Muscle of leg (tissue), 11 donors: ENCODE data around the gene FAM3C. TPM values are rescaled to one million over a fixed set of nuclear protein-coding genes. Genes with fewer than 3 reads are reported as not detected.
"Not testable (repeated sequence)": the region's sequence is repeated elsewhere in the genome, so short reads cannot be mapped to it uniquely, and the experiment has no call there.

Source experiments
- DNase-seq: peaks from one replicate; pipeline ENCODE4 v3.0.0; 2013
- H3K27ac ChIP-seq: one replicate; pipeline ENCODE4 v1.5.1; 2013; ENCODE audit warnings: mild to moderate bottlenecking, low read length, control low read depth
- H3K27me3 ChIP-seq: one replicate; pipeline ENCODE4 v1.6.1; 2013; ENCODE audit warnings: low read length; ENCODE audit not compliant: control insufficient read depth, insufficient read depth
- H3K36me3 ChIP-seq: one replicate; pipeline ENCODE4 v1.6.1; 2013; ENCODE audit warnings: low read length; ENCODE audit not compliant: control insufficient read depth, insufficient read depth
- H3K4me1 ChIP-seq: one replicate; pipeline ENCODE4 v1.6.1; 2013; ENCODE audit warnings: low read length; ENCODE audit not compliant: control insufficient read depth, insufficient read depth
- H3K4me3 ChIP-seq: one replicate; pipeline ENCODE4 v1.5.1; 2013; ENCODE audit warnings: low read length, control low read depth
- H3K9me3 ChIP-seq: replicated peaks from 2 replicates; pipeline ENCODE4 v1.6.1; 2013; ENCODE audit warnings: low read depth, low read length; ENCODE audit not compliant: control insufficient read depth
- WGBS: methylation state at CpG from one replicate; pipeline ENCODE4 v1.1.5; 2013; ENCODE audit warnings: missing lambda C conversion rate; ENCODE audit not compliant: insufficient coverage; 5-methylcytosine and 5-hydroxymethylcytosine counted together
- polyA plus RNA-seq, 8 donors: library from polyadenylated mRNA; unstranded; fragments of 120-200 nt; gene quantifications; one replicate each; pipeline versions ENCODE4 v1.2.1 to v1.2.3, GENCODE V29; 2013; ENCODE audit warnings: inconsistent platforms in 1 of 8, low replicate concordance in 1 of 8; ENCODE audit not compliant: insufficient read length in 8 of 8, insufficient read depth in 1 of 8
- total RNA-seq: library from RNA; stranded (reverse); fragments of 120-200 nt; gene quantifications from one replicate; pipeline ENCODE4 v1.2.4, GENCODE V29; 2013

The FAM3C gene
- total and polyA plus RNA-seq, 9 donors = 53.4 to 127 (median 88.6) TPM

DNA sequence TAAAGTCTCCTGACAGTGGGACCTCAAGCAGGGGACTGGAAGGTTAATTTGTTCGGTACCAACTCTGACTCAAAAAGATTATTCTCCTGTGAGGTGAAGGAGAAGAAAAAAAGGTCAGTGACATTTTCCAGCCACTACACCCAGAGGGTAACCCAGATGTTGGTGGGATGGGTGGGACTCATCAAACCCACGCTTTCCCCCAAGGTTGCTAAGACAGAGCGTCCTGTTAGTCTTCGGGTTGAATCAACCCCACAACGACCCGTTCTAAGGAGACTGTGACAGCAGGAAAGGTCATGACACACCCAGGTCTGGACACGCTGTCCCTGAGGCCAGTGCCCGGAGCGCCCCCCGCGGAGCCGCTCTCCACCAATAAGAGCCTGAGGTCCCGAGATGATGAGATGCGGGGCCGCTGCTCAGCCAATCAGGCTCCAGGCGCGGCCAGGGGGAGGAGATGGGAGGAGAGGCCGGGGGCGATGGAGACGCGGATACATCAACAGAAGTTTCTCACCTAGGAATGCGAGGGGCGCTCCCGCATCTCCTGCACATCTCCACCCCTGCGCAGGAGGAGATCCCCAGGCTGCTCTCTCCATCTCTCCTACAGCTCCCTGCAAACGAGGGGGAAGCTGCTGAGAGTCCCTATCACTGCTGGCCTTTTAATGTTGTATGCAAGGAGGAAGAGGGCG, 67.5 kb downstream of the FAM3C start, which contains the start of gene WNT16:
Gene WNT16, plus strand, starts transcription at position 493 of the 683 bp plus-strand sequence. CDS start 293 bp downstream, outside the sequence.
- Histone ChIP-seq H3K9me3 (no peaks in the 10 kb centered on the region), H3K27me3 (peaks cover 34% of the 10 kb centered on the region), H3K4me1 (peaks cover 20% of the 10 kb centered on the region), H3K27ac (no peak within 1 kb of the TSS), H3K36me3 (no peaks in the 10 kb centered on the region), H3K4me3 (peak within 1 kb of the TSS; percentile 37)
- DNase-seq = no peak
- 17% methylated on average over 11 of the region's 27 CpGs for WGBS

DNA sequence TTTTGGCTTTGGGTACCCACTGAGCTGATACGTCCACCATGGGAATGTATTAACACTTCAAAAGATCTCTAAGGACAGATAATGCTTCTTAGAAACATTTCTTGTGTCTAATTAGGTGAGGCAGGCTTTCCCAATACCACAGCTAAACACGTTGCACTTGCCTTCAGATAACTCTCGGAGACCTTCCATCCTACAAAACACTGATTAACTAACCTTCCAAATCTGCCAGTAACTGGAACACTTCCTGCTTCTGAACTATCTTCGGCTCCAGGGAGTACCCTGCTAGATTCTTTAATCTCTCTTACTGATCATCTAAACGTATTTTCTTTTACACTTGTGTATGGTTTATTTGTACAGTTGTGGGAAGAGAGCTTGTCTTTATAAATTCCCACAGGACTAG, 68.4 kb downstream of the FAM3C start:
- 72% methylated on average over 2 of the region's 5 CpGs for WGBS
- no peak for DNase-seq
- no peaks in the 10 kb centered on the region for H3K36me3 ChIP-seq
- peaks cover 20% of the 10 kb centered on the region for H3K4me1 ChIP-seq
- H3K4me3 ChIP-seq = no peak overlapping the region
- peaks cover 34% of the 10 kb centered on the region for H3K27me3 ChIP-seq
- H3K27ac ChIP-seq = no peak overlapping the region
- no peaks in the 10 kb centered on the region for H3K9me3 ChIP-seq

DNA sequence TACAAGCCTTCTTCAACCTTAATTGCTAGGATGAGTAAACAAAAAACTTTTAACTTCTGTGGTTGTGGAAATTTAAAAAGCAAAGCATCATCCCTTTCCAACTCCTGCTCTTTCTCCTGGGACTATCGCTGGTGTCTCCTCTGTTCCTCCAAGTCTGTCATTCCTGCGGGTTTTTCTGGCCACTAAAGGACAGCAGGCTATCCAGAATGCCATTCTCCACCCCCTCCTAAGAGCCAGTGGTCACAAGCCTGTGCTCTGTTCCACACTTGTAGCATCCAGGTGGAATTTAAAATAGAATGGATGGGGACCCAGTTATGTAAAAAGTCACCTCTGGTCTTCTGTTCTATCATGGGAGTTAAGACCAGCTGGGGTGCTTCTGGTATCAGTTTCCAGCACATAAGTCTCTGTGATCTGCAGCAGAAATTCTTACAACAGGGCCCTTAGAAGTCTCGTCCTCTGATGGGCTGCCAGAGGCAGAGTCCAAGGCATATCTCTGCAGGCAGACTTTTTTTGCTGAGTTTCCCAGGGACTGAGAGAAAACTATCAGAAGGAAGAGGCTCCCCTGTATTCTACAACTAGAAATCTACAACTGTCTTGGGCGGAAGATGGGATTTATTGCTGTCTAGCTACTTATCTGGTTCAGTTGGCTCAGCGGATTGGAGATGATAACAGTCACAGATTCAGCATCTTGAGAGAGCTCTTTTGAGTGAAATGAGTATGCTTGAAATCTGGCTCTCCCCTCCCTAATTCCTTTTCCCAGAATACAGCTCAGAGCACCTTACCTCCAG, 72.4 kb downstream of the FAM3C start:
- Histone ChIP-seq H3K36me3 (no peaks in the 10 kb centered on the region), H3K4me3 (no peak overlapping the region), H3K27me3 (peaks cover 12% of the 10 kb centered on the region), H3K27ac (no peak overlapping the region), H3K4me1 (peaks cover 1% of the 10 kb centered on the region), H3K9me3 (no peaks in the 10 kb centered on the region)
- WGBS = 22% methylated on average over 3 of the region's 5 CpGs
- DNase-seq = no peak

DNA sequence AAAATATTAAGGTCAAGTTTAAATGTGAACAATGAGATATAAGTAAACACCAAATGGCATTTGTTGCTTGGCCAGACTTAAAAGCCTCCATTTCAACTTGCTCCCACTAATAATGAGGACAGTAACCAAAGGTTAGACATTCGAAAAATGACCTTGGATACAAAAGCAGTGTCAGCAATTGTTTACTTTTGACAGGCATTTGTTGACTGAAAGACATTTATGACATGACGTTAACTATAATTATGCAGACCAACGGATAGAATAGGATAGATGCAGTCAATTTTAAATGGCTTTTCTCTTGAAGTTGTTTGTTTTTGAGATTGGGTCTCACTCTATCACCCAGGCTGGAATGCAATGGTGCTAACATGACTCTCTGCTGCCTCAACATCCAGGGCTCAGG, 73.6 kb downstream of the FAM3C start:
- Histone ChIP-seq H3K9me3 (no peaks in the 10 kb centered on the region), H3K27me3 (peaks cover 1% of the 10 kb centered on the region), H3K36me3 (no peaks in the 10 kb centered on the region), H3K4me1 (no peaks in the 10 kb centered on the region), H3K4me3 (no peak overlapping the region), H3K27ac (no peak overlapping the region)
- WGBS = 100% methylated on average over 1 of the region's 3 CpGs
- no peak for DNase-seq

DNA sequence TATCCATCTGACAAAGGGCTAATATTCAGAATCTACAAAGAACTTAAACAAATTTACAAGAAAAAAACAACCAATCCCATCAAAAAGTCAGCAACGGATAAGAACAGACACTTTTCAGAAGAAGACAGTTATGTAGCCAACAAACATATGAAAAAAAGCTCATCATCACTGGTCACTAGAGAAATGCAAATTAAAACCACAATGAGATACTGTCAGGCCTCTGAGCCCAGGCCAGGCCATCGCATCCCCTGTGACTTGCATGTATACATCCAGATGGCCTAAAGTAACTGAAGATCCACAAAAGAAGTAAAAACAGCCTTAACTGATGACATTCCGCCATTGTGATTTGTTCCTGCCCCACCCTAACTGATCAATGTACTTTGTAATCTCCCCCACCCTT, 80.9 kb downstream of the FAM3C start:
- H3K36me3 ChIP-seq, H3K27me3 ChIP-seq, H3K27ac ChIP-seq, DNase-seq, H3K4me3 ChIP-seq, H3K4me1 ChIP-seq, H3K9me3 ChIP-seq: not testable (repeated sequence)
- no CpG with 5 or more reads among the region's 3 CpGs for WGBS

DNA sequence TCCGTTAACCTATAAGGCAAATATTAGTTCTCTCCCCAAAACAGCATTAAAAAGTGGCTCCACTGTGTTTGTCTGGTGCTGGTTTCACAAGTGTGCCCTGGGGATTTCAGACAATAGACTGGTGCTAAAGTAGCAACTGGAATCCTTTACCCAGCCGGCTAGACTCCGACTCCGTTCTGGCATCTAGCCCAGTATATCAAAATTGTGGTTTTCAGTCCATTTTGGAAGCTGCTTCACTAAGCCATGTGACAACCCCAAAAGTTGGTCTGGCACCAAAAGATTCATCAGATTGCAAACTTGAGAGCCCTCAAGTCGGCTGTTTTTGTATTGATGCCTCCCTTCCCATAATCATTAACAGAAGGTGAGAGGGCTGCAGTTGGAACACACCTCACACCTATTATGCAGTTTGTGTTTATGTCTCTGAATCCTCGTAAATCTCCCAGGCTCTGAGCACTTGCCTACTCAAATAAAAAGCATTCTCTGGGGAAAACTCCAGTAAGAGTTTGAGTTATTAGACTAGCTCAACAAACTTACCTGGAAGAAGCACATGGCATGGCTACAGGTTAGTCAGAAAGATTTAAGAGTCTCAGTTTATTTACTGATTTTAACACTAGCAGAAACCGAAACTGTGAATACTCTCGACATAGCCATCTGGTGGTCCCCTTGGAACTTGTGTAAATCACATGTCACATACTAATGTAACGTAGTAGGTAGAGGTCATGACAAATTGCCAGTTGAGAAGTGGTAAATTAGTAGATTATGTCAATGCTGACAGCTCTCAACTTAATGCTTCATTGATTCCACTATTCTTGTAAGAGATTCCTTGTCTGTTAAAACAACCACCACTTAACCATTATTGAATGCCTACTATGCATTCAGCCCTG, 82.1 kb downstream of the FAM3C start:
- Histone ChIP-seq H3K27me3 (no peaks in the 10 kb centered on the region), H3K36me3 (no peaks in the 10 kb centered on the region), H3K4me1 (peaks cover 4% of the 10 kb centered on the region), H3K4me3 (no peak overlapping the region), H3K27ac (no peak overlapping the region), H3K9me3 (no peaks in the 10 kb centered on the region)
- peak; percentile 23 for DNase-seq
- 9% methylated on average over 4 of the region's 9 CpGs for WGBS

DNA sequence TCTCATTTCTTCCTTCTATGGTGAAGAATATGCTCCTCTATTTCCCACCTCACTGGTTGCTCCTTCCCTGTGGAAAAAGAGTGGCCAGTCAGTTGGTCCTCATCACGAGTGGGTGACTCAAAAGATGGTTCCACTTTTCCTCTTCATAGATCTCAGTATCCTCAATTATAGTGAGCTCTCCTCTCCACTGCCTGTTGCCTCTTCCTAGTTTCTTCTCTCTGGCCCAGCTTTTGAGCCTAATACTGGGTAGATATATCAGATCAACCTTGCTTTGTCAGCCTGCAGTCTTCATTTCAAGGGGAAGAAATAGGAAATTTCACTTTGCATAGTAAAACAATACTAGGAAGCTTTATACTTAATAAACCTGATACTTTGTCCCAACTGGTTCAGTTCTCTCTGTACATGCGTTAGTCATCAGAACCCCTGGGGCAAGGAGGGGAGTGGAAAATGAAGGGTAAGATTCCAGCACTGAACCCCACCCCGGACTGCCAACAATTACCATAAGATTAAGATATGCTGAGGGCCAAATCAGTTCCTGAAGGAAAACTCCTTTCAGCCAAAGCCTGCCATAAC, 82.8 kb downstream of the FAM3C start:
- Histone ChIP-seq H3K4me3 (no peak overlapping the region), H3K27me3 (no peaks in the 10 kb centered on the region), H3K27ac (no peak overlapping the region), H3K4me1 (peaks cover 4% of the 10 kb centered on the region), H3K36me3 (no peaks in the 10 kb centered on the region), H3K9me3 (no peaks in the 10 kb centered on the region)
- DNase-seq = no peak
- no CpG with 5 or more reads among the region's 3 CpGs for WGBS

DNA sequence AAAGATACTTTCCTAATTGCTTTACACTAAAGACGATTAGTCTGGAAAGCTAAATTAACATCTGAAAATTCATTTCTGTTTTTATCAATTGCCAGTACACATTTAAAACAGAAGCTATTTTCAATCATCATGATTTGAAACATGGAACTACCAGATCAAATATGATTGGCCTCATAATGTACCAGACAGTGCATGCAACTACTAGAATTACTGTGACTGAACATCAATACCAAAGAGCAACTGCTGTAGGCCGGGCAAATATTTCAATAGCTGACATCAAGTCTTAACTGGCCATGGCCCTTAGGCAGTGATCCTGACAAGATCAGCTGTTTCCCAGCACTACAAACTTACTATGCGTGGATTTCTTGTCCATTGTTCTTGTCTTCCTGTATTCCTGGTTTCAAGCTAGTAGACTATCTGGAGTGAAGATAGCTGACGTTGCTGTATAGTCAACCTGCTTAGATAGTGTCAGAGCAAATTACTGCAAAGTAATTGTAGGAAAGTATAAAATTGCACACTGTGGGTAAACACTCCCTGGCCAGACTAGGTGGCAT, 89.0 kb downstream of the FAM3C start:
- DNase-seq = no peak

DNA sequence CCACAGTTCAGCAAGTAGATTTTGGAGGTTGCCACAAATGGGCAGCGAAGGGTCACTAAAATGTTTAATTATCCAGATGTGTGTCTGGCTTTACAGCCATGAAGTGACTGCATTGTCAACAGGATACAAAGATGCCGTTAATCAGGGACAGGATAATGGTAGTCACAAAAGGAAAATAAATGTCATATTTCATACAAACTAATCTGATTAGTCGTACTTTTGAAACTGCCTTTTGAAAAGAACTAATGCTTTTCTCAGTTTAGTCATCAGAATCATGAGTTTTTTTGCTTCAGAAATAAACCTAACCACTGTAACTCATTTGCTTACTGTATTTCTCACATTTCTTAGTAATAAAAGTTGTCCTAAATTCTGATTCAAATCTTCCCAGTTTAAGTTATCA, 89.5 kb downstream of the FAM3C start:
- no peaks in the 10 kb centered on the region for H3K36me3 ChIP-seq
- H3K27ac ChIP-seq = no peak overlapping the region
- DNase-seq = no peak
- no CpG with 5 or more reads among the region's 3 CpGs for WGBS
- no peaks in the 10 kb centered on the region for H3K4me1 ChIP-seq
- H3K27me3 ChIP-seq = no peaks in the 10 kb centered on the region
- H3K9me3 ChIP-seq = no peaks in the 10 kb centered on the region
- no peak overlapping the region for H3K4me3 ChIP-seq

More for the DNA sequence above, 89.0 kb downstream of the FAM3C start:
- H3K27me3 ChIP-seq = no peaks in the 10 kb centered on the region
- no peaks in the 10 kb centered on the region for H3K4me1 ChIP-seq
- no peaks in the 10 kb centered on the region for H3K36me3 ChIP-seq
- no peak overlapping the region for H3K27ac ChIP-seq
- no peaks in the 10 kb centered on the region for H3K9me3 ChIP-seq
- 33% methylated on average over 1 of the region's 4 CpGs for WGBS
- no peak overlapping the region for H3K4me3 ChIP-seq
